ENCODE measurements around the gene PDE4D.

- TF ChIP-seq CTCF (conservative IDR thresholded peaks at IDR 0.05; ENCODE audit: low read depth, low read length) (no peak), EZH2phosphoT487 (IDR thresholded peaks at IDR 0.05; ENCODE audit: borderline replicate concordance, low read length) (no peak), EZH2 (IDR thresholded peaks at IDR 0.05; ENCODE audit: low read length, unreplicated experiment) (no peak)
These were observed 740.8 kb downstream of the PDE4D start for GRCh38 chr5:59152701-59153245.
